Measurements from ENCODE around the gene MRPL24.

The MRPL24 gene

DNA sequence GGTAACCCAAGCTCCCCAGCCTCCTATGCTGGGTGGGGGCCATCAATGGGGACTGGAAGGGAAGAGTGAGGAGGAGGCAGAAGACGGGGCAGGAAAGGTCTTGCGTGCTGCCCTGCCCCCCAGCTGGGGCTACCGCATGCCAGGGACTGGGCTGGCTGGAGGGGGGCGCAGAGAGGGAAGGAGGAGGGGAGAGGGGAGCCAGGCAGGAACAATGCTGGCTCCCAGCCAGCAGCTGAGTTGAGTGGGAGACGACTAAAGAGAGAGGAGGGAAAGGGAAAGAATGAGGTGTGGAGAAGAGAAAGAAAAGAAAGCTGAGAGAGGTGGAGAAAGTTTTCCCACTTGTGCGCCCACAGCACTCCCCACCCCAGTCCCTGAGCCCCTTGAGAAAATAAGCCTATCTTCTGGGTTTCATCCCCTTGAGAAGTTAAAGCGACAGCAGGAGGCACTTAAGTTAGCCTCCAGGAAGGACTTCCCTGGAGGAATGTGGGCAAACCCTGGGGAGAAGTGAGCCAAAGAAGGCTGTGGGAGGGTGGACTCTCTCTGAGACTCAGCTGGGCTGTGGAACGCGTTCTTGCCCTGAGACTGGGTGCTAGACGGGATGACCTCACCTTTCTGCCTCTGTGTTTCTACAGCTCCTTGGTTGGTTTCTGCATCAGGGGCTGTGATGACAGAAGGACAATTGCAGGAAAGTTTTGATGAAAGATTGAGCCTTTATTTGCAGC, 50.8 kb downstream of the MRPL24 start (continued):
- TF ChIP-seq ZNF510 (tag by site-specific recombination; IDR thresholded peaks at IDR 0.05; ENCODE audit: insufficient replicate concordance) (no peak), ZNF654 (tag by site-specific recombination; IDR thresholded peaks at IDR 0.05; ENCODE audit: low read depth) (no peak), ZNF146 (tag by site-specific recombination; IDR thresholded peaks at IDR 0.05) (no peak), ZNF585B (tag by site-specific recombination; IDR thresholded peaks at IDR 0.05) (no peak), YY2 (tag by site-specific recombination; IDR thresholded peaks at IDR 0.05) (no peak), ZNF521 (tag by site-specific recombination; IDR thresholded peaks at IDR 0.05) (no peak), BCL11A (tag by site-specific recombination; IDR thresholded peaks at IDR 0.05; ENCODE audit: low read depth) (no peak), ZNF394 (tag by site-specific recombination; IDR thresholded peaks at IDR 0.05; ENCODE audit: borderline replicate concordance) (no peak; the same call in 1 of the 2 replicates), ZBTB17 (tag by site-specific recombination; IDR thresholded peaks at IDR 0.05) (no peak), ZNF114 (tag by site-specific recombination; IDR thresholded peaks at IDR 0.05) (no peak), ZBTB1 (tag by site-specific recombination; IDR thresholded peaks at IDR 0.05) (no peak), ZNF404 (tag by site-specific recombination; IDR thresholded peaks at IDR 0.05) (no peak), ZNF701 (tag by site-specific recombination; IDR thresholded peaks at IDR 0.05) (no peak), ZNF221 (tag by site-specific recombination; IDR thresholded peaks at IDR 0.05; ENCODE audit: borderline replicate concordance) (no peak), ZNF157 (tag by site-specific recombination; IDR thresholded peaks at IDR 0.05) (no peak), ZNF311 (tag by site-specific recombination; IDR thresholded peaks at IDR 0.05; ENCODE audit: borderline replicate concordance) (no peak), TCF7L2 (IDR thresholded peaks at IDR 0.05; ENCODE audit: borderline replicate concordance, low read depth, low read length) (no peak), ZNF596 (tag by site-specific recombination; IDR thresholded peaks at IDR 0.05) (no peak), ZNF155 (tag by site-specific recombination; IDR thresholded peaks at IDR 0.05) (no peak), ZNF354C (tag by site-specific recombination; IDR thresholded peaks at IDR 0.05; ENCODE audit: borderline replicate concordance, low read depth) (no peak), ZNF624 (tag by site-specific recombination; IDR thresholded peaks at IDR 0.05) (no peak), ZNF239 (tag by site-specific recombination; IDR thresholded peaks at IDR 0.05) (no peak), ZNF266 (tag by site-specific recombination; IDR thresholded peaks at IDR 0.05; ENCODE audit: low read depth) (no peak), MYNN (tag by site-specific recombination; IDR thresholded peaks at IDR 0.05; ENCODE audit: borderline replicate concordance) (no peak)
- TF ChIP-seq, protein P1, sequence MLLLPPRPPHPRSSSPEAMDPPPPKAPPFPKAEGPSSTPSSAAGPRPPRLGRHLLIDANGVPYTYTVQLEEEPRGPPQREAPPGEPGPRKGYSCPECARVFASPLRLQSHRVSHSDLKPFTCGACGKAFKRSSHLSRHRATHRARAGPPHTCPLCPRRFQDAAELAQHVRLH (tag by site-specific recombination; IDR thresholded peaks at IDR 0.05), result no peak
- TF ChIP-seq, protein P2, sequence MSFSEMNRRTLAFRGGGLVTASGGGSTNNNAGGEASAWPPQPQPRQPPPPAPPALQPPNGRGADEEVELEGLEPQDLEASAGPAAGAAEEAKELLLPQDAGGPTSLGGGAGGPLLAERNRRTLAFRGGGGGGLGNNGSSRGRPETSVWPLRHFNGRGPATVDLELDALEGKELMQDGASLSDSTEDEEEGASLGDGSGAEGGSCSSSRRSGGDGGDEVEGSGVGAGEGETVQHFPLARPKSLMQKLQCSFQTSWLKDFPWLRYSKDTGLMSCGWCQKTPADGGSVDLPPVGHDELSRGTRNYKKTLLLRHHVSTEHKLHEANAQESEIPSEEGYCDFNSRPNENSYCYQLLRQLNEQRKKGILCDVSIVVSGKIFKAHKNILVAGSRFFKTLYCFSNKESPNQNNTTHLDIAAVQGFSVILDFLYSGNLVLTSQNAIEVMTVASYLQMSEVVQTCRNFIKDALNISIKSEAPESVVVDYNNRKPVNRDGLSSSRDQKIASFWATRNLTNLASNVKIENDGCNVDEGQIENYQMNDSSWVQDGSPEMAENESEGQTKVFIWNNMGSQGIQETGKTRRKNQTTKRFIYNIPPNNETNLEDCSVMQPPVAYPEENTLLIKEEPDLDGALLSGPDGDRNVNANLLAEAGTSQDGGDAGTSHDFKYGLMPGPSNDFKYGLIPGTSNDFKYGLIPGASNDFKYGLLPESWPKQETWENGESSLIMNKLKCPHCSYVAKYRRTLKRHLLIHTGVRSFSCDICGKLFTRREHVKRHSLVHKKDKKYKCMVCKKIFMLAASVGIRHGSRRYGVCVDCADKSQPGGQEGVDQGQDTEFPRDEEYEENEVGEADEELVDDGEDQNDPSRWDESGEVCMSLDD (tag by site-specific recombination; IDR thresholded peaks at IDR 0.05), result peak; percentile 49; the same call in 1 of the 2 replicates
- TF ChIP-seq, protein P3, sequence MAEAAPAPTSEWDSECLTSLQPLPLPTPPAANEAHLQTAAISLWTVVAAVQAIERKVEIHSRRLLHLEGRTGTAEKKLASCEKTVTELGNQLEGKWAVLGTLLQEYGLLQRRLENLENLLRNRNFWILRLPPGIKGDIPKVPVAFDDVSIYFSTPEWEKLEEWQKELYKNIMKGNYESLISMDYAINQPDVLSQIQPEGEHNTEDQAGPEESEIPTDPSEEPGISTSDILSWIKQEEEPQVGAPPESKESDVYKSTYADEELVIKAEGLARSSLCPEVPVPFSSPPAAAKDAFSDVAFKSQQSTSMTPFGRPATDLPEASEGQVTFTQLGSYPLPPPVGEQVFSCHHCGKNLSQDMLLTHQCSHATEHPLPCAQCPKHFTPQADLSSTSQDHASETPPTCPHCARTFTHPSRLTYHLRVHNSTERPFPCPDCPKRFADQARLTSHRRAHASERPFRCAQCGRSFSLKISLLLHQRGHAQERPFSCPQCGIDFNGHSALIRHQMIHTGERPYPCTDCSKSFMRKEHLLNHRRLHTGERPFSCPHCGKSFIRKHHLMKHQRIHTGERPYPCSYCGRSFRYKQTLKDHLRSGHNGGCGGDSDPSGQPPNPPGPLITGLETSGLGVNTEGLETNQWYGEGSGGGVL (tag by site-specific recombination; IDR thresholded peaks at IDR 0.05), result peak; percentile 97
- TF ChIP-seq, protein P4, sequence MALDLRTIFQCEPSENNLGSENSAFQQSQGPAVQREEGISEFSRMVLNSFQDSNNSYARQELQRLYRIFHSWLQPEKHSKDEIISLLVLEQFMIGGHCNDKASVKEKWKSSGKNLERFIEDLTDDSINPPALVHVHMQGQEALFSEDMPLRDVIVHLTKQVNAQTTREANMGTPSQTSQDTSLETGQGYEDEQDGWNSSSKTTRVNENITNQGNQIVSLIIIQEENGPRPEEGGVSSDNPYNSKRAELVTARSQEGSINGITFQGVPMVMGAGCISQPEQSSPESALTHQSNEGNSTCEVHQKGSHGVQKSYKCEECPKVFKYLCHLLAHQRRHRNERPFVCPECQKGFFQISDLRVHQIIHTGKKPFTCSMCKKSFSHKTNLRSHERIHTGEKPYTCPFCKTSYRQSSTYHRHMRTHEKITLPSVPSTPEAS (tag by site-specific recombination; IDR thresholded peaks at IDR 0.05), result no peak
- TF ChIP-seq, protein P5, sequence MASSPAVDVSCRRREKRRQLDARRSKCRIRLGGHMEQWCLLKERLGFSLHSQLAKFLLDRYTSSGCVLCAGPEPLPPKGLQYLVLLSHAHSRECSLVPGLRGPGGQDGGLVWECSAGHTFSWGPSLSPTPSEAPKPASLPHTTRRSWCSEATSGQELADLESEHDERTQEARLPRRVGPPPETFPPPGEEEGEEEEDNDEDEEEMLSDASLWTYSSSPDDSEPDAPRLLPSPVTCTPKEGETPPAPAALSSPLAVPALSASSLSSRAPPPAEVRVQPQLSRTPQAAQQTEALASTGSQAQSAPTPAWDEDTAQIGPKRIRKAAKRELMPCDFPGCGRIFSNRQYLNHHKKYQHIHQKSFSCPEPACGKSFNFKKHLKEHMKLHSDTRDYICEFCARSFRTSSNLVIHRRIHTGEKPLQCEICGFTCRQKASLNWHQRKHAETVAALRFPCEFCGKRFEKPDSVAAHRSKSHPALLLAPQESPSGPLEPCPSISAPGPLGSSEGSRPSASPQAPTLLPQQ (tag by site-specific recombination; IDR thresholded peaks at IDR 0.05), result no peak
- TF ChIP-seq, protein P6, sequence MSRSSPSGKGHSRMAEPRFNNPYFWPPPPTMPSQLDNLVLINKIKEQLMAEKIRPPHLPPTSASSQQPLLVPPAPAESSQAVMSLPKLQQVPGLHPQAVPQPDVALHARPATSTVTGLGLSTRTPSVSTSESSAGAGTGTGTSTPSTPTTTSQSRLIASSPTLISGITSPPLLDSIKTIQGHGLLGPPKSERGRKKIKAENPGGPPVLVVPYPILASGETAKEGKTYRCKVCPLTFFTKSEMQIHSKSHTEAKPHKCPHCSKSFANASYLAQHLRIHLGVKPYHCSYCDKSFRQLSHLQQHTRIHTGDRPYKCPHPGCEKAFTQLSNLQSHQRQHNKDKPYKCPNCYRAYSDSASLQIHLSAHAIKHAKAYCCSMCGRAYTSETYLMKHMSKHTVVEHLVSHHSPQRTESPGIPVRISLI (tag by site-specific recombination; IDR thresholded peaks at IDR 0.05), result no peak
- TF ChIP-seq, protein P7, sequence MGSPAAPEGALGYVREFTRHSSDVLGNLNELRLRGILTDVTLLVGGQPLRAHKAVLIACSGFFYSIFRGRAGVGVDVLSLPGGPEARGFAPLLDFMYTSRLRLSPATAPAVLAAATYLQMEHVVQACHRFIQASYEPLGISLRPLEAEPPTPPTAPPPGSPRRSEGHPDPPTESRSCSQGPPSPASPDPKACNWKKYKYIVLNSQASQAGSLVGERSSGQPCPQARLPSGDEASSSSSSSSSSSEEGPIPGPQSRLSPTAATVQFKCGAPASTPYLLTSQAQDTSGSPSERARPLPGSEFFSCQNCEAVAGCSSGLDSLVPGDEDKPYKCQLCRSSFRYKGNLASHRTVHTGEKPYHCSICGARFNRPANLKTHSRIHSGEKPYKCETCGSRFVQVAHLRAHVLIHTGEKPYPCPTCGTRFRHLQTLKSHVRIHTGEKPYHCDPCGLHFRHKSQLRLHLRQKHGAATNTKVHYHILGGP (tag by site-specific recombination; IDR thresholded peaks at IDR 0.05), result no peak

Data from HEK293 (cell line).